ENCODE measurements around the gene GADD45B. TPM values are rescaled to one million over a fixed set of nuclear protein-coding genes. Genes with fewer than 3 reads are reported as not detected.

The GADD45B gene
- total RNA-seq, result 528 TPM

- no peaks in the 10 kb centered on the region for H3K27me3 ChIP-seq (ENCODE audit: insufficient read depth, low read length)
- H3K9me3 ChIP-seq (ENCODE audit: low read depth, low read length), result no peaks in the 10 kb centered on the region
- H3K4me1 ChIP-seq (ENCODE audit: insufficient read depth, low read length), result peaks cover 41% of the 10 kb centered on the region
- peak within 1 kb of the TSS; percentile 100 for H3K4me3 ChIP-seq (ENCODE audit: low read length)
Observed at GRCh38 chr19:2475702-2476450, at the start of gene GADD45B. TSS of gene GADD45B (plus strand) at chr19:2476127. CDS start at chr19:2476359, 232 bp downstream.

GRCh38 chr19:2426611-2427428 lies 49.1 kb upstream of the GADD45B start:
- peaks cover 21% of the 10 kb centered on the region for H3K4me1 ChIP-seq (ENCODE audit: insufficient read depth, low read length)
- H3K9me3 ChIP-seq (ENCODE audit: low read depth, low read length), result no peaks in the 10 kb centered on the region
- H3K27me3 ChIP-seq (ENCODE audit: insufficient read depth, low read length), result no peaks in the 10 kb centered on the region
- H3K4me3 ChIP-seq (ENCODE audit: low read length), result peak overlapping the region; percentile 63

- peaks cover 21% of the 10 kb centered on the region for H3K4me1 ChIP-seq (ENCODE audit: insufficient read depth, low read length)
- no peaks in the 10 kb centered on the region for H3K27me3 ChIP-seq (ENCODE audit: insufficient read depth, low read length)
- H3K4me3 ChIP-seq (ENCODE audit: low read length), result peak within 1 kb of the TSS; percentile 63
- no peaks in the 10 kb centered on the region for H3K9me3 ChIP-seq (ENCODE audit: low read depth, low read length)
Observed at GRCh38 chr19:2427429-2428320, 48.3 kb upstream of the GADD45B start, which contains the start of gene TIMM13. TSS of gene TIMM13 (minus strand) at chr19:2427586. CDS start at chr19:2427533, 53 bp downstream.

- H3K4me3 ChIP-seq (ENCODE audit: low read length), result no peak overlapping the region
- no peaks in the 10 kb centered on the region for H3K9me3 ChIP-seq (ENCODE audit: low read depth, low read length)
- H3K4me1 ChIP-seq (ENCODE audit: insufficient read depth, low read length), result peaks cover 21% of the 10 kb centered on the region
- no peaks in the 10 kb centered on the region for H3K27me3 ChIP-seq (ENCODE audit: insufficient read depth, low read length)
Observed at GRCh38 chr19:2428321-2428690, 47.6 kb upstream of the GADD45B start.

GRCh38 chr19:2428756-2429711 lies 46.9 kb upstream of the GADD45B start:
- Histone ChIP-seq H3K27me3 (ENCODE audit: insufficient read depth, low read length) (no peaks in the 10 kb centered on the region), H3K9me3 (ENCODE audit: low read depth, low read length) (no peaks in the 10 kb centered on the region), H3K4me3 (ENCODE audit: low read length) (no peak overlapping the region), H3K4me1 (ENCODE audit: insufficient read depth, low read length) (peaks cover 21% of the 10 kb centered on the region)

GRCh38 chr19:2429917-2430535 lies 45.9 kb upstream of the GADD45B start:
- peaks cover 21% of the 10 kb centered on the region for H3K4me1 ChIP-seq (ENCODE audit: insufficient read depth, low read length)
- H3K27me3 ChIP-seq (ENCODE audit: insufficient read depth, low read length), result no peaks in the 10 kb centered on the region
- H3K9me3 ChIP-seq (ENCODE audit: low read depth, low read length), result no peaks in the 10 kb centered on the region
- no peak overlapping the region for H3K4me3 ChIP-seq (ENCODE audit: low read length)

- no peaks in the 10 kb centered on the region for H3K27me3 ChIP-seq (ENCODE audit: insufficient read depth, low read length)
- H3K9me3 ChIP-seq (ENCODE audit: low read depth, low read length), result no peaks in the 10 kb centered on the region
- H3K4me3 ChIP-seq (ENCODE audit: low read length), result no peak overlapping the region
- peaks cover 13% of the 10 kb centered on the region for H3K4me1 ChIP-seq (ENCODE audit: insufficient read depth, low read length)
Observed at GRCh38 chr19:2431318-2432055, 44.4 kb upstream of the GADD45B start.

GRCh38 chr19:2432131-2432848 lies 43.6 kb upstream of the GADD45B start:
- Histone ChIP-seq H3K4me3 (ENCODE audit: low read length) (no peak overlapping the region), H3K9me3 (ENCODE audit: low read depth, low read length) (no peaks in the 10 kb centered on the region), H3K4me1 (ENCODE audit: insufficient read depth, low read length) (peaks cover 8% of the 10 kb centered on the region), H3K27me3 (ENCODE audit: insufficient read depth, low read length) (no peaks in the 10 kb centered on the region)

- no peaks in the 10 kb centered on the region for H3K27me3 ChIP-seq (ENCODE audit: insufficient read depth, low read length)
- no peak overlapping the region for H3K4me3 ChIP-seq (ENCODE audit: low read length)
- no peaks in the 10 kb centered on the region for H3K4me1 ChIP-seq (ENCODE audit: insufficient read depth, low read length)
- no peaks in the 10 kb centered on the region for H3K9me3 ChIP-seq (ENCODE audit: low read depth, low read length)
Observed at GRCh38 chr19:2433854-2434253, 42.1 kb upstream of the GADD45B start.

GRCh38 chr19:2434267-2434666 lies 41.7 kb upstream of the GADD45B start:
- Histone ChIP-seq H3K4me3 (ENCODE audit: low read length) (no peak overlapping the region), H3K9me3 (ENCODE audit: low read depth, low read length) (no peaks in the 10 kb centered on the region), H3K4me1 (ENCODE audit: insufficient read depth, low read length) (no peaks in the 10 kb centered on the region), H3K27me3 (ENCODE audit: insufficient read depth, low read length) (no peaks in the 10 kb centered on the region)

GRCh38 chr19:2434721-2435265 lies 41.1 kb upstream of the GADD45B start:
- no peak overlapping the region for H3K4me3 ChIP-seq (ENCODE audit: low read length)
- no peaks in the 10 kb centered on the region for H3K9me3 ChIP-seq (ENCODE audit: low read depth, low read length)
- no peaks in the 10 kb centered on the region for H3K27me3 ChIP-seq (ENCODE audit: insufficient read depth, low read length)
- H3K4me1 ChIP-seq (ENCODE audit: insufficient read depth, low read length), result no peaks in the 10 kb centered on the region

- H3K4me1 ChIP-seq (ENCODE audit: insufficient read depth, low read length), result no peaks in the 10 kb centered on the region
- no peaks in the 10 kb centered on the region for H3K9me3 ChIP-seq (ENCODE audit: low read depth, low read length)
- H3K4me3 ChIP-seq (ENCODE audit: low read length), result no peak overlapping the region
- H3K27me3 ChIP-seq (ENCODE audit: insufficient read depth, low read length), result no peaks in the 10 kb centered on the region
Observed at GRCh38 chr19:2436384-2436783, 39.5 kb upstream of the GADD45B start.

All from mononuclear cell (primary cell).